HEK293T (cell line): ENCODE measurements around the gene SLC7A14.

Experiments
- BHLHE40 ChIP-seq: fragments of 450-650 bp; IDR thresholded peaks from 2 replicates; pipeline ENCODE4 v1.6.1; 2016; ENCODE audit warnings: mild to moderate bottlenecking, moderate library complexity, borderline replicate concordance
- CTBP1 ChIP-seq: fragments of 450-650 bp; IDR thresholded peaks from 2 replicates; pipeline ENCODE4 v1.6.1; 2016; ENCODE audit warnings: borderline replicate concordance
- FOXA1 ChIP-seq: fragments of 450-650 bp; IDR thresholded peaks from 2 replicates; pipeline ENCODE4 v1.6.1; 2016; ENCODE audit warnings: mild to moderate bottlenecking
- FOXM1 ChIP-seq: fragments of 450-650 bp; IDR thresholded peaks from 2 replicates; pipeline ENCODE4 v1.6.1; 2017; ENCODE audit warnings: mild to moderate bottlenecking, borderline replicate concordance
- HDGF ChIP-seq: fragments of 450-650 bp; IDR thresholded peaks from 2 replicates; pipeline ENCODE4 v1.6.1; 2017; ENCODE audit warnings: antibody characterized with exemption, borderline replicate concordance
- L3MBTL2 ChIP-seq: fragments of 450-650 bp; conservative IDR thresholded peaks from 2 replicates; pipeline ENCODE4 v1.6.1; 2016; ENCODE audit warnings: mild to moderate bottlenecking
- SUZ12 ChIP-seq: fragments of 450-650 bp; IDR thresholded peaks from 2 replicates; pipeline ENCODE4 v1.6.1; 2016; ENCODE audit warnings: mild to moderate bottlenecking
- ZNF384 ChIP-seq: fragments of 450-650 bp; IDR thresholded peaks from 2 replicates; pipeline ENCODE4 v1.6.1; 2016

DNA sequence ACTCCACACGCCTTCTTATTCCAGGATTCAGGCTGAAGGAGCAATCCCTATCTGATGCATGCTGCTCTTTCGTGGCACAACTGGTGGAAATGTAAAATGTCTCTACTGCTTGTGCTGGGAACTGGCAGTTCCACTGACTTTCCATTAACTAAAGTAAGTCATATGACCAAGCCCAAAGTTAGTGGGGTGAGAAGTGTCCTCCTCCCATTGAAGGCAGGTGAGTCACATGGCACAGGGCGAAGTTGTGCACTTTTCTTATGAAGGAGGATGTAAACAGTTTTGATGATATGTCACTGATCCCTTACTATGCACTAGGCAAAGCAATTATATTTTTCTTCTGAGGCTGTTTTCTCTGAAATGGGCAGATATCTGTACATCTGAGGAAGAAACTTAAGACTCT is 51.6 kb downstream of the SLC7A14 start:
- TF ChIP-seq L3MBTL2 (no peak), HDGF (no peak), SUZ12 (no peak), FOXA1 (no peak), CTBP1 (no peak), FOXM1 (no peak), BHLHE40 (no peak), ZNF384 (no peak)
